HCT116 (cell line): ENCODE measurements around the gene SIGLEC14. TPM values are rescaled to one million over a fixed set of nuclear protein-coding genes. Genes with fewer than 3 reads are reported as not detected.

Source experiments
- ATAC-seq: fragments of 200-7000 bp; cut with Tn5 transposase; 2 replicates; pipeline ENCODE4 v1.9.1; 2020; ENCODE audit warnings: mild to moderate bottlenecking, moderate library complexity
- BruUV-seq: library from RNA; stranded (reverse); fragments of 400-500 nt; replicated peaks from 2 replicates; lab custom pipeline; 2021; lab: Mats Ljungman, UMichigan
- CTCF ChIA-PET: fragments of 300-600 bp; sonication (Branson Sonifier 250); formaldehyde crosslinking; loops from one replicate; lab custom pipeline; 2021; ENCODE audit warnings: antibody characterized with exemption; lab: Charles Lee
- POLR2A ChIA-PET: fragments of 300-600, 350-600 bp; sonication (Branson Sonifier 250); formaldehyde crosslinking; loops from one replicate; lab custom pipeline; 2021; ENCODE audit warnings: antibody characterized with exemption; lab: Charles Lee
- RAD21 ChIA-PET, 2 experiments: fragments of 300-600 bp; sonication (Branson Sonifier 250); formaldehyde crosslinking; loops; one replicate each; lab custom pipeline; 2023; ENCODE audit warnings: low total read pairs in 2 of 2; ENCODE audit not compliant: uncharacterized antibody in 2 of 2, unreplicated experiment in 2 of 2, low non-redundant PET in 1 of 2; lab: Charles Lee
- DNase-seq: peaks from one replicate; pipeline ENCODE4 v3.0.0-alpha.2; 2010; ENCODE audit warnings: low read depth, low spot score
- H2AFZ ChIP-seq: fragments of 200-600 bp; shearing (Covaris generic), sonication (generic); 2 replicates; pipeline ENCODE4 v1.6.1; 2017; ENCODE audit warnings: low read depth, mixed run types, mixed read lengths, antibody characterized with exemption, low read length; ENCODE audit not compliant: poor library complexity, severe bottlenecking
- H3K27ac ChIP-seq: 2 replicates; pipeline ENCODE4 v1.5.1; 2012; ENCODE audit warnings: low read depth, low read length
- H3K27me3 ChIP-seq: fragments of 200-600 bp; sonication (generic); 2 replicates; pipeline ENCODE4 v1.6.1; 2016; ENCODE audit warnings: mixed run types, low read length, mixed read lengths; ENCODE audit not compliant: insufficient read depth
- H3K36me3 ChIP-seq, 2 experiments: fragments of 200-500 bp in 1 of 2; fragments of 200-600 bp in 1 of 2; sonication (Bioruptor generic) in 1 of 2; sonication (generic) in 1 of 2; 2 replicates each; pipeline versions ENCODE4 v1.5.1 to v1.6.1; 2014 to 2016; ENCODE audit warnings: low read length in 2 of 2, inconsistent platforms in 1 of 2, mixed read lengths in 1 of 2, mixed run types in 1 of 2; ENCODE audit not compliant: insufficient read depth in 2 of 2, control insufficient read depth in 1 of 2
- H3K4me1 ChIP-seq, 2 experiments: fragments of 200-600 bp in 1 of 2; sonication (generic) in 1 of 2; 2 replicates each; pipeline versions ENCODE4 v1.5.1 to v1.6.1; 2012 to 2017; ENCODE audit warnings: low read length in 2 of 2, inconsistent platforms in 1 of 2, mild to moderate bottlenecking in 1 of 2, mixed read lengths in 1 of 2, mixed run types in 1 of 2, moderate library complexity in 1 of 2; ENCODE audit not compliant: insufficient read depth in 2 of 2, control insufficient read depth in 1 of 2
- H3K4me2 ChIP-seq: fragments of 200-600 bp; sonication (generic); 2 replicates; pipeline ENCODE4 v1.6.1; 2017; ENCODE audit warnings: mixed run types, low read length, mixed read lengths
- H3K4me3 ChIP-seq, 2 experiments: fragments of 200-600 bp in 1 of 2; sonication (generic) in 1 of 2; replicated peaks in 1 of 2; 2 replicates each; pipeline ENCODE4 v1.5.1; 2011 to 2016; ENCODE audit warnings: low read length in 2 of 2, control low read depth in 1 of 2, low read depth in 1 of 2, mild to moderate bottlenecking in 1 of 2, mixed read lengths in 1 of 2, mixed run types in 1 of 2
- H3K79me2 ChIP-seq: fragments of 200-600 bp; sonication (generic); 2 replicates; pipeline ENCODE4 v1.6.1; 2017; ENCODE audit warnings: mild to moderate bottlenecking, mixed run types, low read length, moderate library complexity, mixed read lengths; ENCODE audit not compliant: insufficient read depth
- H3K9ac ChIP-seq: fragments of 200-600 bp; sonication (generic); 2 replicates; pipeline ENCODE4 v1.6.1; 2016; ENCODE audit warnings: low read length, mixed read lengths
- H3K9me2 ChIP-seq: fragments of 200-600 bp; sonication (generic), shearing (Covaris generic); 2 replicates; pipeline ENCODE4 v1.6.1; 2017; ENCODE audit warnings: mixed run types, mild to moderate bottlenecking, moderate library complexity; ENCODE audit not compliant: insufficient read depth
- H3K9me3 ChIP-seq, 2 experiments: fragments of 200-500 bp in 1 of 2; fragments of 200-600 bp in 1 of 2; sonication (Bioruptor generic) in 1 of 2; sonication (generic) in 1 of 2; 2 replicates each; pipeline ENCODE4 v1.6.1; 2014 to 2017; ENCODE audit warnings: low read length in 2 of 2, mixed read lengths in 2 of 2, inconsistent platforms in 1 of 2, low read depth in 1 of 2, mild to moderate bottlenecking in 1 of 2, mixed run types in 1 of 2, moderate library complexity in 1 of 2; ENCODE audit not compliant: control insufficient read depth in 1 of 2, insufficient read depth in 1 of 2
- H4K20me1 ChIP-seq: fragments of 200-600 bp; sonication (generic), shearing (Covaris generic); 2 replicates; pipeline ENCODE4 v1.6.1; 2017; ENCODE audit warnings: mixed run types, mild to moderate bottlenecking, moderate library complexity; ENCODE audit not compliant: insufficient read depth
- ATF3 ChIP-seq: IDR thresholded peaks from 2 replicates; pipeline ENCODE4 v1.6.1; 2012
- CEBPB ChIP-seq: IDR thresholded peaks from 2 replicates; pipeline ENCODE4 v1.6.1; 2012; ENCODE audit warnings: low read depth
- EGR1 ChIP-seq: IDR thresholded peaks from 2 replicates; pipeline ENCODE4 v1.6.1; 2012; ENCODE audit warnings: low read depth
- ELF1 ChIP-seq: IDR thresholded peaks from 2 replicates; pipeline ENCODE4 v1.6.1; 2012; ENCODE audit warnings: low read depth, borderline replicate concordance
- MAX ChIP-seq: IDR thresholded peaks from 2 replicates; pipeline ENCODE4 v1.6.1; 2012
- RAD21 ChIP-seq: IDR thresholded peaks from 2 replicates; pipeline ENCODE4 v1.6.1; 2012; ENCODE audit warnings: low read depth, mild to moderate bottlenecking
- REST ChIP-seq: IDR thresholded peaks from 2 replicates; pipeline ENCODE4 v1.6.1; 2012; ENCODE audit warnings: low read depth
- SIN3A ChIP-seq: IDR thresholded peaks from 2 replicates; pipeline ENCODE4 v1.6.1; 2012; ENCODE audit warnings: low read depth
- YY1 ChIP-seq: IDR thresholded peaks from 2 replicates; pipeline ENCODE4 v1.6.1; 2011; ENCODE audit warnings: low read length, low read depth, moderate library complexity, mild to moderate bottlenecking; ENCODE audit not compliant: insufficient replicate concordance; ENCODE audit errors: extremely low read depth
- ZBTB33 ChIP-seq: IDR thresholded peaks from 2 replicates; pipeline ENCODE4 v1.6.1; 2011; ENCODE audit warnings: mild to moderate bottlenecking, low read length, moderate library complexity; ENCODE audit not compliant: insufficient replicate concordance; ENCODE audit errors: extremely low read depth
- ZNF274 ChIP-seq: fragments of 200-500 bp; sonication (Bioruptor generic); IDR thresholded peaks from 2 replicates; pipeline ENCODE4 v1.6.1; 2014; ENCODE audit warnings: mild to moderate bottlenecking, low read depth, low read length, inconsistent platforms
- intact Hi-C: fragments of 100-400 bp; cut with micrococcal nuclease; formaldehyde crosslinking; loops from 2 replicates; pipeline ENCODE4 v1.10.0; 2022
- total RNA-seq: library from RNA; stranded (reverse); gene quantifications from one replicate; pipeline ENCODE4 v1.2.1, GENCODE V29; 2021; ENCODE audit not compliant: unreplicated experiment

Gene SIGLEC14
- total RNA-seq, 1 experiment from 2014 or later = not detected

GRCh38 chr19:51644636-51645271, 1.9 kb downstream of the SIGLEC14 start:
- Histone ChIP-seq H3K4me1 (no peaks in the 10 kb centered on the region), H3K27ac (no peak overlapping the region), H3K9me3 (no peaks in the 10 kb centered on the region), H3K9ac (no peak overlapping the region), H3K4me2 (no peak overlapping the region), H3K27me3 (peaks cover 65% of the 10 kb centered on the region), H3K4me3 (no peak overlapping the region), H3K9me2 (no peaks in the 10 kb centered on the region), H2AFZ (no peak overlapping the region), H3K36me3 (no peaks in the 10 kb centered on the region), H3K79me2 (no peaks in the 10 kb centered on the region), H4K20me1 (no peaks in the 10 kb centered on the region)
- ChIA-PET CTCF (interaction anchor here (1.3 to 3.8 kb wide), 2 partner anchors 12 to 16 kb away, joined by 7 to 21 read pairs; no protein-coding TSS in a partner anchor), RAD21 (no interaction called here), POLR2A (interaction anchor here (0.7 kb wide), 1 partner anchor 46 kb away, joined by 4 read pairs; no protein-coding TSS in a partner anchor)
- DNase-seq = no peak
- BruUV-seq = no TSS peak
- intact Hi-C loops = no loop called here
- TF ChIP-seq CEBPB = no peak
- no peak for TF ChIP-seq RAD21
- no peak for TF ChIP-seq YY1
- no peak for TF ChIP-seq MAX
- TF ChIP-seq ZBTB33 = no peak
- no peak for TF ChIP-seq SIN3A
- no peak for TF ChIP-seq EGR1
- no peak for TF ChIP-seq ELF1
- TF ChIP-seq ATF3 = no peak
- no peak for TF ChIP-seq REST
- TF ChIP-seq ZNF274 = no peak
- no peak for ATAC-seq
